ENCODE results near the gene TAX1BP1.

TAX1BP1 gene

GRCh38 chr7:27875832-27876231 is 135.9 kb downstream of the TAX1BP1 start:
- no peak for DNase-seq (ENCODE audit: low read depth in 2 of 3, low spot score in 2 of 3)

- no peak for DNase-seq (ENCODE audit: low read depth in 2 of 3, low spot score in 2 of 3)
Observed at GRCh38 chr7:27876756-27877155, 136.8 kb downstream of the TAX1BP1 start.

Data from activated CD8-positive, alpha-beta memory T cell treated with anti-CD3 and anti-CD28 coated beads for 48 hours (primary cell).